H9 (cell line): ENCODE results near the gene TIMM23. TPM values are rescaled to one million over a fixed set of nuclear protein-coding genes. Genes with fewer than 3 reads are reported as not detected.

Source experiments
- DNase-seq: peaks from one replicate; pipeline ENCODE4 v3.0.0-alpha.2; 2017
- H2AFZ ChIP-seq: one replicate; pipeline ENCODE4 v1.6.1; 2013; ENCODE audit warnings: mild to moderate bottlenecking, low read length, control low read depth, moderate library complexity
- H2AK5ac ChIP-seq: 2 replicates; pipeline ENCODE4 v1.6.1; 2013; ENCODE audit warnings: low read length, control low read depth, mixed read lengths; ENCODE audit not compliant: insufficient read length
- H2BK120ac ChIP-seq: one replicate; pipeline ENCODE4 v1.6.1; 2013; ENCODE audit warnings: low read depth, mild to moderate bottlenecking, low read length, control low read depth, inconsistent platforms; ENCODE audit not compliant: poor library complexity, severe bottlenecking
- H2BK12ac ChIP-seq: 2 replicates; pipeline ENCODE4 v1.6.1; 2013; ENCODE audit warnings: low read length, control low read depth, mixed read lengths, low read depth; ENCODE audit not compliant: insufficient read length
- H2BK15ac ChIP-seq: 2 replicates; pipeline ENCODE4 v1.6.1; 2013; ENCODE audit warnings: low read depth, low read length, control low read depth
- H2BK20ac ChIP-seq: one replicate; pipeline ENCODE4 v1.6.1; 2013; ENCODE audit warnings: low read depth, mild to moderate bottlenecking, low read length, control low read depth, inconsistent platforms; ENCODE audit not compliant: poor library complexity, severe bottlenecking
- H2BK5ac ChIP-seq: 2 replicates; pipeline ENCODE4 v1.6.1; 2013; ENCODE audit warnings: low read length, control low read depth, mixed read lengths; ENCODE audit not compliant: insufficient read length
- H3K14ac ChIP-seq: 2 replicates; pipeline ENCODE4 v1.6.1; 2013; ENCODE audit warnings: low read length, control low read depth; ENCODE audit not compliant: insufficient read depth
- H3K18ac ChIP-seq: 2 replicates; pipeline ENCODE4 v1.6.1; 2013; ENCODE audit warnings: low read depth, mild to moderate bottlenecking, mixed read lengths, low read length, control low read depth; ENCODE audit not compliant: insufficient read length
- H3K23ac ChIP-seq: 2 replicates; pipeline ENCODE4 v1.6.1; 2013; ENCODE audit warnings: low read length, control low read depth, mixed read lengths, low read depth; ENCODE audit not compliant: insufficient read length
- H3K23me2 ChIP-seq: 2 replicates; pipeline ENCODE4 v1.6.1; 2013; ENCODE audit warnings: low read depth, mild to moderate bottlenecking, mixed read lengths, low read length, control low read depth; ENCODE audit not compliant: insufficient read length, poor library complexity, severe bottlenecking
- H3K27ac ChIP-seq: 2 replicates; pipeline ENCODE4 v1.5.1; 2013; ENCODE audit warnings: low read length, control low read depth, mixed read lengths, low read depth; ENCODE audit not compliant: insufficient read length
- H3K27me3 ChIP-seq: 2 replicates; pipeline ENCODE4 v1.6.1; 2013; ENCODE audit warnings: low read length, control low read depth, inconsistent platforms; ENCODE audit not compliant: insufficient read depth
- H3K4ac ChIP-seq: 2 replicates; pipeline ENCODE4 v1.6.1; 2013; ENCODE audit warnings: low read depth, mild to moderate bottlenecking, control low read depth, inconsistent platforms, low read length, moderate library complexity
- H3K4me1 ChIP-seq: 2 replicates; pipeline ENCODE4 v1.6.1; 2013; ENCODE audit warnings: low read length, control low read depth, inconsistent platforms; ENCODE audit not compliant: insufficient read depth
- H3K4me2 ChIP-seq: 2 replicates; pipeline ENCODE4 v1.6.1; 2013; ENCODE audit warnings: low read length, control low read depth, mixed read lengths; ENCODE audit not compliant: insufficient read length, insufficient read depth
- H3K56ac ChIP-seq: 2 replicates; pipeline ENCODE4 v1.6.1; 2013; ENCODE audit warnings: low read depth, mild to moderate bottlenecking, mixed read lengths, low read length, control low read depth; ENCODE audit not compliant: insufficient read length
- H3K79me1 ChIP-seq: 2 replicates; pipeline ENCODE4 v1.6.1; 2013; ENCODE audit warnings: low read depth, mild to moderate bottlenecking, moderate library complexity, low read length, control low read depth, inconsistent platforms; ENCODE audit not compliant: insufficient read depth, poor library complexity, severe bottlenecking
- H3K79me2 ChIP-seq: 2 replicates; pipeline ENCODE4 v1.6.1; 2013; ENCODE audit warnings: low read length, control low read depth, inconsistent platforms; ENCODE audit not compliant: insufficient read depth
- H3K9ac ChIP-seq: 2 replicates; pipeline ENCODE4 v1.6.1; 2013; ENCODE audit warnings: low read length, control low read depth, mixed read lengths; ENCODE audit not compliant: insufficient read length; ENCODE audit errors: extremely low read depth
- H3K9me3 ChIP-seq: one replicate; pipeline ENCODE4 v1.6.1; 2013; ENCODE audit warnings: low read depth, low read length, inconsistent platforms; ENCODE audit not compliant: control insufficient read depth
- H3T11ph ChIP-seq: one replicate; pipeline ENCODE4 v1.6.1; 2013; ENCODE audit warnings: mild to moderate bottlenecking, low read length, control low read depth, inconsistent platforms
- H4K20me1 ChIP-seq: one replicate; pipeline ENCODE4 v1.6.1; 2013; ENCODE audit not compliant: control insufficient read depth, insufficient read length, insufficient read depth
- H4K5ac ChIP-seq: 2 replicates; pipeline ENCODE4 v1.6.1; 2013; ENCODE audit warnings: low read depth, mild to moderate bottlenecking, mixed read lengths, low read length, control low read depth; ENCODE audit not compliant: insufficient read length
- H4K8ac ChIP-seq: replicated peaks from 2 replicates; pipeline ENCODE4 v1.6.1; 2013; ENCODE audit warnings: low read length, control low read depth, mixed read lengths, low read depth; ENCODE audit not compliant: insufficient read length
- H4K91ac ChIP-seq: 2 replicates; pipeline ENCODE4 v1.6.1; 2013; ENCODE audit warnings: low read depth, mild to moderate bottlenecking, moderate library complexity, mixed read lengths, low read length, control low read depth; ENCODE audit not compliant: insufficient read length
- H3K27ac Mint-ChIP-seq, 3 experiments: 2 replicates in 2 of 3; 3 replicates in 1 of 3; pipeline ENCODE4 v1.8.0; 2020 to 2021; ENCODE audit warnings: mixed read lengths in 3 of 3, mild to moderate bottlenecking in 1 of 3, moderate library complexity in 1 of 3
- H3K27me3 Mint-ChIP-seq: 2 replicates; pipeline ENCODE4 v1.8.0; 2021; ENCODE audit warnings: low read depth, mild to moderate bottlenecking, moderate library complexity, mixed read lengths
- H3K36me3 Mint-ChIP-seq, 3 experiments: 2 replicates in 2 of 3; 3 replicates in 1 of 3; pipeline ENCODE4 v1.8.0; 2020 to 2021; ENCODE audit warnings: low read depth in 3 of 3, mixed read lengths in 3 of 3; ENCODE audit not compliant: insufficient read depth in 1 of 3
- H3K4me1 Mint-ChIP-seq, 2 experiments: 2 replicates each; pipeline ENCODE4 v1.8.0; 2020; ENCODE audit warnings: mixed read lengths in 2 of 2
- H3K4me3 Mint-ChIP-seq, 2 experiments: 2 replicates in 1 of 2; 3 replicates in 1 of 2; pipeline ENCODE4 v1.8.0; 2020 to 2021; ENCODE audit warnings: mild to moderate bottlenecking in 2 of 2, mixed read lengths in 2 of 2, moderate library complexity in 1 of 2
- H3K9me3 Mint-ChIP-seq, 2 experiments: 2 replicates in 1 of 2; 3 replicates in 1 of 2; pipeline ENCODE4 v1.8.0; 2020; ENCODE audit warnings: mild to moderate bottlenecking in 2 of 2, mixed read lengths in 2 of 2, moderate library complexity in 1 of 2
- WGBS: extraction: QIAGEN DNeasy Blood & Tissue Kit; methylation state at CpG from one replicate; pipeline ENCODE4 v1.1.7; 2013; ENCODE audit warnings: missing lambda C conversion rate, low lambda C conversion rate, mixed read lengths; ENCODE audit not compliant: insufficient read length; ENCODE audit errors: extremely low coverage; 5-methylcytosine and 5-hydroxymethylcytosine counted together
- total RNA-seq: library from RNA; stranded (reverse); gene quantifications from 2 replicates; pipeline ENCODE4 v1.2.1, GENCODE V29; 2021
- TF ChIP-seq, protein P1 (sequence below): fragments of 200-600 bp; sonication (generic); conservative IDR thresholded peaks from 3 replicates; pipeline ENCODE4 v1.8.0; 2021; ENCODE audit warnings: antibody characterized with exemption, mild to moderate bottlenecking

TIMM23 gene
- total RNA-seq, 1 experiment from 2014 or later = 105 TPM

GRCh38 chr10:46004963-46005362, 32.7 kb downstream of the TIMM23 start:
- Histone ChIP-seq H4K20me1 (no peaks in the 10 kb centered on the region), H3K9ac (no peak overlapping the region), H3T11ph (no peak overlapping the region), H4K8ac (no peak overlapping the region), H3K56ac (no peak overlapping the region), H3K9me3 (no peaks in the 10 kb centered on the region), H3K14ac (no peak overlapping the region), H2BK120ac (no peak overlapping the region), H4K91ac (no peak overlapping the region), H3K4ac (no peak overlapping the region), H2BK20ac (no peak overlapping the region), H3K27ac (no peak overlapping the region), H3K79me1 (no peaks in the 10 kb centered on the region), H3K4me1 (no peaks in the 10 kb centered on the region), H3K27me3 (no peaks in the 10 kb centered on the region), H3K18ac (no peak overlapping the region), H3K23ac (no peak overlapping the region), H2AFZ (no peak overlapping the region), H2AK5ac (no peak overlapping the region), H2BK15ac (no peak overlapping the region), H2BK5ac (no peak overlapping the region), H3K79me2 (no peaks in the 10 kb centered on the region), H3K23me2 (no peaks in the 10 kb centered on the region), H4K5ac (no peak overlapping the region), H3K4me2 (no peak overlapping the region), H2BK12ac (no peak overlapping the region)
- WGBS = no CpG with 5 or more reads among the region's 2 CpGs
- Mint-ChIP-seq H3K4me1 (peaks cover 1 to 4% of the 10 kb centered on the region in 2 experiments; a peak in 3 of 4 replicates), H3K36me3 (peaks cover 26 to 82% (median 45%) of the 10 kb centered on the region in 3 experiments; a peak in 6 of 7 replicates), H3K4me3 (no peak overlapping the region), H3K9me3 (no peaks in the 10 kb centered on the region), H3K27me3 (no peaks in the 10 kb centered on the region), H3K27ac (no peak overlapping the region)
- no peak for DNase-seq
- TF ChIP-seq, protein P1, sequence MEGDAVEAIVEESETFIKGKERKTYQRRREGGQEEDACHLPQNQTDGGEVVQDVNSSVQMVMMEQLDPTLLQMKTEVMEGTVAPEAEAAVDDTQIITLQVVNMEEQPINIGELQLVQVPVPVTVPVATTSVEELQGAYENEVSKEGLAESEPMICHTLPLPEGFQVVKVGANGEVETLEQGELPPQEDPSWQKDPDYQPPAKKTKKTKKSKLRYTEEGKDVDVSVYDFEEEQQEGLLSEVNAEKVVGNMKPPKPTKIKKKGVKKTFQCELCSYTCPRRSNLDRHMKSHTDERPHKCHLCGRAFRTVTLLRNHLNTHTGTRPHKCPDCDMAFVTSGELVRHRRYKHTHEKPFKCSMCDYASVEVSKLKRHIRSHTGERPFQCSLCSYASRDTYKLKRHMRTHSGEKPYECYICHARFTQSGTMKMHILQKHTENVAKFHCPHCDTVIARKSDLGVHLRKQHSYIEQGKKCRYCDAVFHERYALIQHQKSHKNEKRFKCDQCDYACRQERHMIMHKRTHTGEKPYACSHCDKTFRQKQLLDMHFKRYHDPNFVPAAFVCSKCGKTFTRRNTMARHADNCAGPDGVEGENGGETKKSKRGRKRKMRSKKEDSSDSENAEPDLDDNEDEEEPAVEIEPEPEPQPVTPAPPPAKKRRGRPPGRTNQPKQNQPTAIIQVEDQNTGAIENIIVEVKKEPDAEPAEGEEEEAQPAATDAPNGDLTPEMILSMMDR = no peak
